GM18907 (cell line): Measurements from ENCODE around the gene KRTAP2-3.
"Not testable (repeated sequence)": the region's sequence is repeated elsewhere in the genome, so short reads cannot be mapped to it uniquely, and the experiment has no call there.

Experiments used
- ATAC-seq: cut with Tn5 transposase; IDR thresholded peaks from one replicate; pipeline ENCODE4 v1.9.1; 2021; ENCODE audit warnings: mild to moderate bottlenecking, moderate library complexity; ENCODE audit not compliant: unreplicated experiment

KRTAP2-3 gene, protein sequence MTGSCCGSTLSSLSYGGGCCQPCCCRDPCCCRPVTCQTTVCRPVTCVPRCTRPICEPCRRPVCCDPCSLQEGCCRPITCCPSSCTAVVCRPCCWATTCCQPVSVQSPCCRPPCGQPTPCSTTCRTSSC

DNA sequence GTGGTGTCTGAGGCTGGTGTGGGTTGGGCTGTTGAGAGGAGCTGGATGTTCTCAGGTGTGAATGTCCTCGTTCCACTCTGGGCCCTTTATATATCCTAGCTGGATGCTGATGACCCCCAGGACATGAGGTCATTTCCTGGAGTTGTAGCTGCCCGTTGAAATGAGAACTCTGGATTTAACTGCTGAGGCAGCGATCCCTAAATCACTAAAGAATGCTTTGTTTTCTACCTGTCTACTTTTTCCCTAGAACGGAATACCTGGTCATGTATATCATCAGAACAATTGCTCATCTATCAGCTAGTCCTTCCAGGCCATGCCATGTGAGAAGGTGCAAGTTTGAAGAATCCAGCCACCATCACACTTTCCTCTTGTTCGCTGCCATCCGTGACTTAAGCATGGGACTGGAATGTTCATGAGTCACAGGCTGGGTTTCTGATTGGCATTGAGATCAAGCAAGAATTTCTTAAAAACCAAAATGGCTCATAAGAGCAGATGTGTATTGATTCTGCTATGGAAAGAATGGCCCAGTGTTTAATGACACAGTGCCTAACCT lies at the start of gene KRTAP2-3:
Gene KRTAP2-3 (minus strand): TSS at position 63 of the 553 bp plus-strand sequence. CDS start 64 bp downstream, outside the sequence.
- ATAC-seq = no peak

DNA sequence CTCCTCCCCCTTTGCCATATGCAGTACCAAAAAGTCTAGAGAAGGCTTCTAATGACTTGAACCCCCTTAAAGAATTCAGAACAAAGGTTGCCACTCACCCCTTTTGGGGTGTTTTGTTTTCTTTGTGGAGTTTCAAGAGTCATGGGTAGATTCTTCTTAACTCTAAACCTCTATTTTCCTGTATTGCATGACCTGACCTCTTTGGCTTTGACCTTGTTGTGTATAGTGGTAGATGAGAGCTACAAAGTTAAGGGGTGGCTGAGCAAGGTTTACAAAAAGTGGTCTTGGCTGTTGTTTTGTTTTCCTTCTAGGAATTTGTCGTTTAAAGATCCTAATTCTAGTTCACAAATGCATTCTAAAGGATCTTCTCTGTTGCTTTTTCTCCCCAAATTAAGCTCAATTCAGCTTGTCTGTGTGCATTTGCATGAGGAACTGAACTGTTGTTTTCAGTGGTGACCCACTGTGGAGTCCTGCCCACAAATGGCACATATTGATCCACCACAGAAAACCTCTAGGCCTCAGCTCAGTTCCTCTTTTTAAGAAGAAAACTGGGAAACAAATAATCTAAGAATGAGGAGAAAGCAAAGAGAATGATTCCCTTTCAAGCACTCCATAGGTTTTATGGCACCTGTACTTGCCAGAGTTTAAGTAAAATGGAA lies 48.9 kb upstream of the KRTAP2-3 start:
- not testable (repeated sequence) for ATAC-seq

DNA sequence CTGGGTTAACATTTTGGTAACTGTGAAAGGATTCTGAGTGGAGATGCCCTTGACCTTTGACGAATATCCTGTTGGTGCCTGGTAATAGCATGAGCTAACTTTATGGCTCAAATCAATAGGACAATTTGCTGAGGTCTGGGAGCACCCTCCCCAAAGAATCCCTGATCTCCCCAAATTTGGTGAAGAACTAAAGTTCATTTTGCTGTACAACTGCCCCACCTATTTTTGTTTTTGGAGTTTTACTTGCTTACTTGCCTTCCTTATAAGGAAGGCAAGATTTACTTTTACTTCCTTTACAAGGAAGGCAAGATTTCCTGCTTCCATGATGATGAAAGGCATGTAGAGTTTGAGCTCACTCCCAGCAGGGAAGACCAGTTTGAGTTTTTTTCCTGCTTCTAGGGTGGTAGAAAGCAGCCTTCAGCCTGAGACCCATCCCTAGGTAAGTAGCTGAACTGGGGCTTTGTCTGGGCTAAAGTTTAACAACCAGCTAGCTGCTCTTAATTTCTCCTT lies 48.1 kb upstream of the KRTAP2-3 start:
- ATAC-seq = no peak

DNA sequence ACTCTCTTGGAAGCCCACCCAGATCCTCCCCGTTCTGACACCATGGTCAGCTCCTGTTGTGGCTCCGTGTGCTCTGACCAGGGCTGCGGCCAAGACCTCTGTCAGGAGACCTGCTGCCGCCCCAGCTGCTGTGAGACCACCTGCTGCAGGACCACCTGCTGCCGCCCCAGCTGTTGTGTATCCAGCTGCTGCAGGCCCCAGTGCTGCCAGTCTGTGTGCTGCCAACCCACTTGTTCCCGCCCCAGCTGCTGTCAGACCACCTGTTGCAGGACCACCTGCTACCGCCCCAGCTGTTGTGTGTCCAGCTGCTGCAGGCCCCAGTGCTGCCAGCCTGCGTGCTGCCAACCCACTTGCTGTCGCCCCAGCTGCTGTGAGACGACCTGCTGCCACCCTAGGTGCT lies 45.4 kb upstream of the KRTAP2-3 start, which contains the start of gene KRTAP4-9:
Gene KRTAP4-9 (plus strand): TSS at position 43 of the 400 bp plus-strand sequence. CDS start 0 bp downstream, at position 43.
- not testable (repeated sequence) for ATAC-seq

DNA sequence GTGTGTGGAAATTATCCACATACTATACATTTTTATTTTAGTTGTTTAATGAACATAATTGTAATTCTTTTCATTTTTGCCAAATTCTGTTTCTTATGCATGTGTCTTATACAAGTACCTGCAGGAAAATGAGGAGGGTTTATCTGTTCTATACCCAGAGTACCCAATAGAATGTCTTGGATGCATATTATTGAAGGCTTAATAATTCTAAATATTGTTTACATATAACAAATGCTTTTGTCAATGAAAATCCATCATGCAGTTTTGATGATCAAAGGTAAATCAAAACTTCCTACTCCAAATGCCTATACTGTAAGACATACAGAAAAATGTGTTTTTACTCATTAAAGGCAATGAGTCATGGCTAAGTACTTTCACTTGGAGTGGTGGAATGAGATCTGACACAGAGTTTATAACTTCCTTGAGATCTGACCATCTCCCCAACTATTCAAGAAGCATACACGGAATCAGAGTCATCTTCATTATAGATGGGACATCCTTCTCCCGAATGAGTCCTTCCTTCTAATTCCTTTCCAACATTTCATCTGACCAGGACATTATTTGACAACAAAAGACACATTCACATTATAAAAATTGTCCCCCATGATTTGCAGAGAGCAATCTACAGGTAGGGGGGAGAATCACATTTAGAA lies 44.6 kb upstream of the KRTAP2-3 start:
- ATAC-seq = not testable (repeated sequence)

DNA sequence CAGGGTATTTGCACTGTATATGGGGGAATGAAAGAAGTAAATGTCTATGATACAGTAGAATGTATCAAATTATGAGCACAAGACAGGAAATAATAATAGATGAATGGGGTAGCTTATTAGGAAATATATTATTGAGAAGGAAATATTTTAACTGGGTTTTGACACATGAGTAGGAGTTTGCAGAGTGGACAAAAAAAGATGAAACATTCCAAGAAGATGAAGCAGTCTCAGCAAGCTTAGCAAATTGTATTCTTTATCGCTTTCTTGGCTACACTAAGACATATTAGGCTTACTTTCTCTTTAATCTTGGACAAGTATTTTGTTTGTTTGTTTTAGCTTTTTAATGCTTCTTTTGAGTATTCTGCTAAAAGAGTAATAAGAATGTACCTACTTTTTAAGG lies 44.0 kb upstream of the KRTAP2-3 start:
- no peak for ATAC-seq

DNA sequence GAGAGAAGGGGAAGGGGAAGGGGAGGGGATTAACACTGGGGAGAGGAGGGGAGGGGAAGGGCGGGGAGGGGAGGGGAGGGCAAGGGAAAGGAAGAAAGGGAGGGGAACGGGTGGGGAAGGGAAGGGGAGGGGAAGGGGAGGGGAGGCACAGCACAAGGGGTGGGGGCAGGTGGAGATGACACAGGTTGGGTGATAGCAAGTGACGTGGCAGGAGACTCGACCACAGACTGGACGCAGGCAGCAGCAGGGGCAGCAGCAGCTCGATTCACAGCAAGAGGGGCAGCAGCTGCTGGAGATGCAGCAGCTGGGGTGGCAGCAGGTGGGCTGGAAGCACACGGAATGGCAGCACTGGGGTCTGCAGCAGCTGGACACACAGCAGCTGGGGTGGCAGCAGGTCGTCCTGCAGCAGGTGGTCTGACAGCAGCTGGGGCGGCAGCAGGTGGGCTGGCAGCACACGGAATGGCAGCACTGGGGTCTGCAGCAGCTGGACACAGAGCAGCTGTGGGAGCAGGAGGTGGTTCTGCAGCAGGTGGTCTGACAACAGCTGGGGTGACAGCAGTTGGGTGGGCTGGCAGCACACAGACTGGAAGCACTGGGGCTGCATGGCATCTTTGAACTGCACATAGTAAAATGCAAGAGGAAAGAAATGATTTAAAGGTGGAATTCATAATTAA lies 41.8 kb upstream of the KRTAP2-3 start, which contains the start of gene KRTAP4-16:
Gene KRTAP4-16 (minus strand): TSS at position 624 of the 674 bp plus-strand sequence. CDS start 0 bp downstream, at position 624.
- no peak for ATAC-seq

DNA sequence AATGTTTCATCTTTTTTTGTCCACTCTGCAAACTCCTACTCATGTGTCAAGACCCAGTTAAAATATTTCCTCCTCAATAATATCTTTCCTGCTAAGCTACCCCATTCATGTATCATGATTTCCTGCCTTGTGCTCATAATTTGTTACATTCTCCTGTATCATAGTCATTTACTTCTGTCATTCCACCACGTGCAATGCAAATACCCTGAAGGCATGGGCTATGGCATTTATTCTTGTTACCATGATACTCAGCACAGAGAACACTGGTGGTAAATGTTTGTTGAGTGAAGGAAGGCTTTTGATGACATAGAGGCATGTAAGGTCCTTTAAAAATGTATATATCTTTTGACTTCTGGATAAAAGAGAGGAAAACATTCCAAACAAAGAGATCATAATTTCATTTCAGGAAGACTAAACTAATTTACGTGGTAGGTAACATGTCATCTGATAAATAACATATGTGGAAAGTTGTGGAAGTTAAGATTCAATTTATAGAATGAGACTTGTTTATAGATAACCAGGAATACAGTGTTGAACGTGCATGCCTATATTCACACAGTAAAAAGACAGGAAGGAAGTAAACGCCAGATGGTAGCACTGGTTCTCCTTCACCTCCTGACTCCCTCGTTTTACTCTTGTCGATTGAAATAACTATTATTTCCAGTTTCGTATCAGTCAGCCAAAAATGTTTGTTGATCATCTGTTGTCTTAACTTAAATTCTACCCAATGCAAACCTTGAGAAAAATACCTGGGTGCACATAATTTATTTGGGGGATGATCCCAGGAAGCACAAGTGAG lies 40.0 kb upstream of the KRTAP2-3 start:
- not testable (repeated sequence) for ATAC-seq

DNA sequence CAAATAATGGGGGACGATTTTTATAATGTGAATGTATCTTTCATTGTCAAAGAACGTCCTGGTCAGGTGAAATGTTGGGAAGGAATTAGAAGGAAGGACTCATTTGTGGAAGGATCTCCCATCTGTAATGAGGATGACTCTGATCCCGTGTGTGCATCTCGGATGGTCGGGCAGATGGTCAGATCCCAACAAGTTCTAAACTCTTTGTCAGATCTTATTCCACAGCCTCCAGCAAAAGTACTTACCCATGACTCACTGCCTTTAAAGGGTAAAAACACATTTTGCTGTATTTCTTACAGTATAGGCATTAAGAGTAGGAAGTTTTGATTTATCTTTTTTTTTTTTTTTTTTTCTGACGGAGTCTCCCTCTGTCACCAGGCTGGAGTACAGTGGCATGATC lies 38.6 kb upstream of the KRTAP2-3 start:
- ATAC-seq = no peak

DNA sequence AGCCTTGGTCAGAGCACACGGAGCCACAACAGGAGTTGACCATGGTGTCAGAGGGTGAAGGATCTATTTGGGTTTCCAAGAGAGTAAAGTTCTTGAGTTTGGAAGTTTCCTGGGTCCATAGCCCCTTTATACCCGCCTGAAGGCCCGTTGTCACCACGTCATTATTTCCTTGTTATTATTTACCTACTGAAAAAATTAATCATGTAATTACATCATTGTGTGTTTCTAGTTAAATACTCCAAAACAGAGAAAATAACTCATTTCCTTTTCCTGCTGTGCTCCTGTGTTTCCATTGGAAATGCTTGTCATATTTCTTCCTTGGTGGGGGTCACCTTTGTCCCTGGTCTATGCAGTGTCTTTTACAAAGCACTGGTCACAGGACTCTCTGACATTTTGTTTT lies 38.1 kb upstream of the KRTAP2-3 start, which contains the start of gene KRTAP4-8:
Gene KRTAP4-8 (minus strand): TSS at position 101 of the 400 bp plus-strand sequence. CDS start 58 bp downstream, at position 43.
- ATAC-seq = no peak

DNA sequence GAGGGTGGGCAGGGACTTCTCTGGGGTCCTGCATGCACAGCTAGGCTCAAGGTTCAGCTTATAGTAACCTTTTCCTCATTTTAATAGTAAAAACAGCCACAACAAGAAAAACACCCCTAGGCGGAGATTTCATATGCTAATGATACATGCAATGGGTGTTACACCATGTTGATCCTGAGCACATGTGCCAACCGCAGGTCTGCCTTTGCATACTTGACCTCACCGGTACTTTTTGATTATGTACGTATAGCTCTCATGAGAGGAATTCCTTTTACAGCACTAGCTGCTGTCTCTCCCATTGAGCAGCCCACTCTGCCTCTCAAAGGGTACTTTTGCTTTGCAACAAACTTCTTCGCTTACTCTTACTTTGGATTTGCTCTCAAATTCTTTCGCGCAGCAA lies 36.1 kb upstream of the KRTAP2-3 start:
- no peak for ATAC-seq

DNA sequence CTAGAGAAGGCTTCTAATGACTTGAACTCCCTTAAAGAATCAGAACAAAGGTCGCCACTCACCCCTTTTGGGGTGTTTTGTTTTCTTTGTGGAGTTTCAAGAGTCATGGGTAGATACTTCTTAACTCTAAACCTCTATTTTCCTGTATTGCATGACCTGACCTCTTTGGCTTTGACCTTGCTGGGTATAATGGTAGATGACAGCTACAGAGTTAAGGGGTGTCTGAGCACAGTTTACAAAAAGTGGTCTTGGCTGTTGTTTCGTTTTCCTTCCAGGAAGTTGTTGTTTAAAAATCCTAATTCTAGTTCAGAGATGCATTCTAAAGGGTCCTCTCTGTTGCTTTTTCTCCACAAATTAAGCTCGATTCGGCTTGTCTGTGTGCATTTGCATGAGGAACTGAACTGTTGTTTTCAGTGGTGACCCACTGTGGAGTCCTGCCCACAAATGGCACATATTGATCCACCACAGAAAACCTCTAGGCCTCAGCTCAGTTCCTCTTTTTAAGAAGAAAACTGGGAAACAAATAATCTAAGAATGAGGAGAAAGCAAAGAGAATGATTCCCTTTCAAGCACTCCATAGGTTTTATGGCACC lies 28.9 kb upstream of the KRTAP2-3 start:
- not testable (repeated sequence) for ATAC-seq

DNA sequence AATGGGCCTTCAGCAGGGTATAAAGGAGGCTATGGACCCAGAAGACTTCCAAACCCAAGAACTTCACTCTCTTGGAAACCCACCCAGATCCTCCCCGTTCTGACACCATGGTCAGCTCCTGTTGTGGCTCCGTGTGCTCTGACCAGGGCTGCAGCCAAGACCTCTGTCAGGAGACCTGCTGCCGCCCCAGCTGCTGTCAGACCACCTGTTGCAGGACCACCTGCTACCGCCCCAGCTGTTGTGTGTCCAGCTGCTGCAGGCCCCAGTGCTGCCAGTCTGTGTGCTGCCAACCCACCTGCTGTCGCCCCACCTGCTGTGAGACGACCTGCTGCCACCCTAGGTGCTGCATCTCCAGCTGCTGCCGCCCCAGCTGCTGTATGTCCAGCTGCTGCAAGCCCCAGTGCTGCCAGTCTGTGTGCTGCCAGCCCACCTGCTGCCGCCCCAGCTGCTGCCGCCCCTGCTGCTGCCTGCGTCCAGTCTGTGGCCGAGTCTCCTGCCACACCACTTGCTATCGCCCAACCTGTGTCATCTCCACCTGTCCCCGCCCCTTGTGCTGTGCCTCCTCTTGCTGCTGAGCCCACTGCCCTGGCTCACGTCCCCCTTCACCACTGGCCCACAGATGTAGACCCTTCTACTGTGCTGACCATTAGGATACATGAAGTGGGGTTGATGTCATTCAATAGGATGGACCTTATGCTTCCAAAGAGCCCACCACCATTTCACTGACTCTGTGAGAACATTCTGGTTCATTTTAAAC lies 24.4 kb upstream of the KRTAP2-3 start, which contains the start of gene KRTAP4-7:
Gene KRTAP4-7 (plus strand): TSS at position 51 of the 757 bp plus-strand sequence. CDS start 57 bp downstream, at position 108.
- ATAC-seq = not testable (repeated sequence)

DNA sequence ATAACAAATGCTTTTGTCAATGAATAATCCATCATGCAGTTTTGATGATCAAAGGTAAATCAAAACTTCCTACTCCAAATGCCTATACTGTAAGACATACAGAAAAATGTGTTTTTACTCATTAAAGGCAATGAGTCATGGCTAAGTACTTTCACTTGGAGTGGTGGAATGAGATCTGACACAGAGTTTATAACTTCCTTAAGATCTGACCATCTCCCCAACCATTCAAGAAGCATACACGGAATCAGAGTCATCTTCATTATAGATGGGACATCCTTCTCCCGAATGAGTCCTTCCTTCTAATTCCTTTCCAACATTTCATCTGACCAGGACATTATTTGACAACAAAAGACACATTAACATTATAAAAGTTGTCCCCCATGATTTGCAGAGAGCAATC lies 23.5 kb upstream of the KRTAP2-3 start:
- ATAC-seq = not testable (repeated sequence)

DNA sequence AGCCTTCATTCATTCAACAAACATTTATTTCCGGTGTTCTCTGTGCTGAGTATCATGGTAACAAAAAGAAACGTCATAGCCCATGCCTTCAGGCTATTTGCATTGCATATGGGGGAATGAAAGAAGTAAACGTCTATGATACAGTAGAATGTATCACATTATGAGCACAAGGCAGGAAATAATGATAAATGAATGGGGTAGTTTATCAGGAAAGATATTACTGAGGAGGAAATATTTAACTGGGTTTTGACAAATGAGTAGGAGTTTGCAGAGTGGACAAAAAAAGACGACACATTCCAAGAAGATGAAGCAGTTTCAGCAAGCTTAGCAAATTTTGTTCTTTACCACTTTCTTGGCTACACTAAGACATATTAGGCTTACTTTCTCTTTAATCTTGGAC lies 22.7 kb upstream of the KRTAP2-3 start:
- ATAC-seq = no peak

DNA sequence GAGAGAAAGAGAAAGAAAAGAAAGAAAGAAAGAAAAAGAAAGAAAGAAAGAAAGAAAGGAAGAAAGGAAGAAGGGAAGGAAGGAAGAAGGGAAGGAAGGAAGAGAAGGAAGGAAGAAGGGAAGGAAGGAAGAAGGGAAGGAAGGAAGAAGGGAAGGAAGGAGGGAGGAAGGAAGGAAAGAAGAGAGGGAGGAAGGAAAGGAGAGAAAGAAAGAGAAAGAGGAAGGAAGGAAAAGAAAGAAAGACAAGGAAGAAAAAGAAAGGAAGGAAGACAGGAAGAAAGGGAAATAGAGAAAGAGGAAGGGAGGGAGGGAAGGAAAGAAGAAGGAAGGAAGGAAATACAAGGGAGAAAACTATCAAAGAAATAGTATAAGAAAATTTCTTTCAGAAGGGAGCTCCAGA lies 16.9 kb upstream of the KRTAP2-3 start:
- ATAC-seq = no peak

DNA sequence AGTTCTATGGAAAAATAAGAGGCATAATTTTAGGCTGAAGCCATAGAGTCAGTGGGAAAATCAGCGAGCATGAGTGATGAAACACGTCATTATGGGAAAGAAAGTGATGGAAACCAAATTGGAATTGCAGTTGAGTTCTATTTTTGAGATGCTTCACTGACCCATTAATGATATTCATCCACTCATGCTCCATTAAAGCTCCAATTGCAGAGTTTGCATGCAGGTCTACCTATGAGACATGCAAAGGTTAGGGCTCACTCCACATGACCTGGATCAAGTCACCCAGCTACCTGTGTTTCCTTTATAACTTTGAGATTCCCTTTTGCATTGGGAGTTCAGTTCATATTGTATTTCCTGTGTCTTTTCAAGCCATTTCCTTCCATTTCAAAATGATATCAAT lies 13.8 kb upstream of the KRTAP2-3 start:
- ATAC-seq = no peak

DNA sequence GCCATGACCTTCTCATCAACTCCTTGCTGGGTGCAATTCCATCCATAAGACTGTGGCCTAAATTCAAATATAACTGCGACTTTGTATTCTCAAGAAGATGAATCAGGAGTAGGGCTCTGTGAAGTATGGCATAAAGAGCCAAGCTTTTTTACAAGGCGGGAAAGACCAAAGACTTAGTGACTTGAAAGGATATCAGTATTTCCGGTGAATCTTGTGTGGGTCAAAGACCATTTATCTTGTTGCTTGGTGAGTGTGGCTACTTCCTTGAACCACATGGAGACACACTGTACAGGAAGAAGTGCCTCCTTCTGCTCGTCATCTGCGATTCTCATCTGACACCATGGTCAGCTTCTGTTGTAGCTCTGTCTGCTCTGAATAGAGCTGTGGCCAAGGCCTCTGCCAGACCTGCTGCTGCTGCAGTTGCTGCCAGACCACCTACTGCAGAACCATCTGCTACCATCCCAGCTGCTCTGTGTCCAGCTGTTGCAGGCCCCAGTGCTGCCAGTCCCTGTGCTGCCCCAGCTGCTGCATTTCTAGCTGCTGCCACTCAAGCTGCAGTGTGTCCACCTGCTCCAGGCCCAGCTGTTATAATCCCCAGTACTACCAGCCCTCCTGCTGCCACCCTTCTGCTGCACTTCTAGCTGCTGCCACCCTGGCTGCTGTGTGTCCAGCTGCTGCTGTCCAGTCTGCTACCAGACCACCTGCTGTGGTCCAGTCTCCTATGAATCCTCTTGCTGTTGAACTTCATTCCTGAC lies 11.9 kb upstream of the KRTAP2-3 start:
- no peak for ATAC-seq
